Measurements from ENCODE around the gene PTPRG. TPM values are rescaled to one million over a fixed set of nuclear protein-coding genes. Genes with fewer than 3 reads are reported as not detected.

The PTPRG gene
- total RNA-seq, 1 donor from 2014 or later = 0.22 TPM

GRCh38 chr3:61780455-61781228 lies 219.3 kb downstream of the PTPRG start:
- Mint-ChIP-seq H3K27ac (no peak overlapping the region), H3K27me3 (no peaks in the 10 kb centered on the region), H3K9me3 (no peaks in the 10 kb centered on the region), H3K4me3 (no peak overlapping the region), H3K36me3 (ENCODE audit: low read depth) (no peaks in the 10 kb centered on the region), H3K4me1 (no peaks in the 10 kb centered on the region)
- DNase-seq = no peak
- no peak for ATAC-seq (ENCODE audit: low read depth)
- intact Hi-C loops (cut with micrococcal nuclease) = no loop called here
- ChIA-PET CTCF (no interaction called here), POLR2A (no interaction called here)
- TF ChIP-seq CTCF (IDR thresholded peaks at IDR 0.05) = no peak

GRCh38 chr3:61783993-61784718 lies 222.8 kb downstream of the PTPRG start:
- H3K36me3 Mint-ChIP-seq (ENCODE audit: low read depth) = no peaks in the 10 kb centered on the region
- no peaks in the 10 kb centered on the region for H3K9me3 Mint-ChIP-seq
- intact Hi-C loops (cut with micrococcal nuclease) = no loop called here
- ChIA-PET POLR2A (no interaction called here), CTCF (no interaction called here)
- H3K4me3 Mint-ChIP-seq = no peak overlapping the region
- no peak overlapping the region for H3K27ac Mint-ChIP-seq
- DNase-seq (no peak), ATAC-seq (ENCODE audit: low read depth) (no peak)
- H3K4me1 Mint-ChIP-seq = no peaks in the 10 kb centered on the region
- TF ChIP-seq CTCF (IDR thresholded peaks at IDR 0.05) = no peak
- no peaks in the 10 kb centered on the region for H3K27me3 Mint-ChIP-seq

GRCh38 chr3:61788623-61789507 lies 227.5 kb downstream of the PTPRG start:
- no peaks in the 10 kb centered on the region for H3K27me3 Mint-ChIP-seq
- TF ChIP-seq CTCF (IDR thresholded peaks at IDR 0.05) = no peak
- no peaks in the 10 kb centered on the region for H3K4me1 Mint-ChIP-seq
- ChIA-PET POLR2A (no interaction called here), CTCF (no interaction called here)
- no peak overlapping the region for H3K4me3 Mint-ChIP-seq
- no peak for ATAC-seq (ENCODE audit: low read depth)
- no peak for DNase-seq
- no peak overlapping the region for H3K27ac Mint-ChIP-seq
- no peaks in the 10 kb centered on the region for H3K36me3 Mint-ChIP-seq (ENCODE audit: low read depth)
- intact Hi-C loops (cut with micrococcal nuclease) = no loop called here
- H3K9me3 Mint-ChIP-seq = no peaks in the 10 kb centered on the region

GRCh38 chr3:61789861-61790260 lies 228.5 kb downstream of the PTPRG start:
- ATAC-seq (ENCODE audit: low read depth) = no peak
- H3K9me3 Mint-ChIP-seq = no peaks in the 10 kb centered on the region
- ChIA-PET CTCF (no interaction called here), POLR2A (no interaction called here)
- no peaks in the 10 kb centered on the region for H3K4me1 Mint-ChIP-seq
- H3K4me3 Mint-ChIP-seq = no peak overlapping the region
- no peak overlapping the region for H3K27ac Mint-ChIP-seq
- intact Hi-C loops (cut with micrococcal nuclease) = no loop called here
- H3K27me3 Mint-ChIP-seq = no peaks in the 10 kb centered on the region
- no peak for DNase-seq
- TF ChIP-seq CTCF (IDR thresholded peaks at IDR 0.05) = no peak
- H3K36me3 Mint-ChIP-seq (ENCODE audit: low read depth) = no peaks in the 10 kb centered on the region

- TF ChIP-seq CTCF (IDR thresholded peaks at IDR 0.05) = no peak
- CTCF ChIA-PET = no interaction called here
- Mint-ChIP-seq H3K36me3 (ENCODE audit: low read depth) (no peaks in the 10 kb centered on the region), H3K4me3 (no peak overlapping the region), H3K9me3 (no peaks in the 10 kb centered on the region), H3K27me3 (no peaks in the 10 kb centered on the region), H3K27ac (no peak overlapping the region), H3K4me1 (no peaks in the 10 kb centered on the region)
- no peak for DNase-seq
- POLR2A ChIA-PET = no interaction called here
- intact Hi-C loops (cut with micrococcal nuclease) = no loop called here
- no peak for ATAC-seq (ENCODE audit: low read depth)
Measured at GRCh38 chr3:61790411-61790810, 229.0 kb downstream of the PTPRG start.

Data from activated B cell treated with CpG ODN at 0.5 μM for 24 hours (primary cell).